ENCODE data around the gene FKBP2. TPM values are rescaled to one million over a fixed set of nuclear protein-coding genes. Genes with fewer than 3 reads are reported as not detected.

FKBP2 gene
- total RNA-seq, 5 donors from 2014 or later (not counting 1 experiment from before 2014, with no cell fraction given): 17.9 to 53.0 (median 42.9) TPM

GRCh38 chr11:64275031-64275800, 34.3 kb downstream of the FKBP2 start:
- H3K9me3 Mint-ChIP-seq: no peaks in the 10 kb centered on the region
- Histone ChIP-seq H3K27me3 (replicated peaks in 1 of 2; ENCODE audit: control insufficient read depth in 2 of 2, extremely low read depth in 1 of 2, insufficient read depth in 2 of 2, low read length in 1 of 2) (no peaks in the 10 kb centered on the region), H3K4me1 (ENCODE audit: control insufficient read depth in 1 of 2, extremely low read depth in 1 of 2, insufficient read depth in 2 of 2, low read length in 2 of 2) (peaks cover 0 to 19% of the 10 kb centered on the region in 2 experiments), H3K4me3 (ENCODE audit: control insufficient read depth in 1 of 2, extremely low read depth in 1 of 2, low read length in 1 of 2) (no peak overlapping the region), H3K36me3 (ENCODE audit: control insufficient read depth in 2 of 2, extremely low read depth in 1 of 2, insufficient read depth in 1 of 2, low read length in 1 of 2) (peaks cover 6 to 18% of the 10 kb centered on the region in 2 donors), H3K9me3 (no peaks in the 10 kb centered on the region), H3K27ac (ENCODE audit: low read length) (no peak overlapping the region)
- H3K4me3 Mint-ChIP-seq: no peak overlapping the region
- peaks cover 5 to 9% (median 7%) of the 10 kb centered on the region in 3 donors for H3K4me1 Mint-ChIP-seq
- H3K36me3 Mint-ChIP-seq: peaks cover 6% of the 10 kb centered on the region
- no peak for DNase-seq
- no peak overlapping the region for H3K27ac Mint-ChIP-seq
- ATAC-seq (replicated peaks in 1 of 4): no peak
- 99% methylated on average over 10 of the region's 15 CpGs for WGBS (ENCODE audit: insufficient coverage)
- no peaks in the 10 kb centered on the region for H3K27me3 Mint-ChIP-seq
- POLR2A ChIA-PET: interaction anchor here in 1 of 2 donors (0.7 kb wide), 1 partner anchor 9 kb away, joined by 6 read pairs; the partner anchor contains the start of gene BAD
- CTCF ChIA-PET: no interaction called here

GRCh38 chr11:64275841-64276240, 34.9 kb downstream of the FKBP2 start:
- Histone ChIP-seq H3K36me3 (ENCODE audit: control insufficient read depth in 2 of 2, extremely low read depth in 1 of 2, insufficient read depth in 1 of 2, low read length in 1 of 2) (peaks cover 6 to 18% of the 10 kb centered on the region in 2 donors), H3K27ac (ENCODE audit: low read length) (no peak overlapping the region), H3K27me3 (replicated peaks in 1 of 2; ENCODE audit: control insufficient read depth in 2 of 2, extremely low read depth in 1 of 2, insufficient read depth in 2 of 2, low read length in 1 of 2) (no peaks in the 10 kb centered on the region), H3K9me3 (no peaks in the 10 kb centered on the region), H3K4me1 (ENCODE audit: control insufficient read depth in 1 of 2, extremely low read depth in 1 of 2, insufficient read depth in 2 of 2, low read length in 2 of 2) (peaks cover 0 to 13% of the 10 kb centered on the region in 2 experiments), H3K4me3 (ENCODE audit: control insufficient read depth in 1 of 2, extremely low read depth in 1 of 2, low read length in 1 of 2) (no peak overlapping the region)
- H3K9me3 Mint-ChIP-seq: no peaks in the 10 kb centered on the region
- H3K4me1 Mint-ChIP-seq: peaks cover 4 to 6% (median 5%) of the 10 kb centered on the region in 3 donors
- ATAC-seq (replicated peaks in 1 of 4) (no peak), DNase-seq (no peak)
- no peak overlapping the region for H3K4me3 Mint-ChIP-seq
- WGBS (ENCODE audit: insufficient coverage): no CpG with 5 or more reads among the region's 2 CpGs
- ChIA-PET CTCF (no interaction called here), POLR2A (no interaction called here)
- H3K27me3 Mint-ChIP-seq: no peaks in the 10 kb centered on the region
- peaks cover 6% of the 10 kb centered on the region for H3K36me3 Mint-ChIP-seq
- H3K27ac Mint-ChIP-seq: no peak overlapping the region

- no peak overlapping the region for H3K27ac ChIP-seq (ENCODE audit: low read length)
- DNase-seq: no peak
- no peak for ATAC-seq (replicated peaks in 1 of 4)
- no peak overlapping the region for H3K27ac Mint-ChIP-seq
- H3K36me3 ChIP-seq (ENCODE audit: control insufficient read depth in 2 of 2, extremely low read depth in 1 of 2, insufficient read depth in 1 of 2, low read length in 1 of 2): peaks cover 6 to 18% of the 10 kb centered on the region in 2 donors
- H3K4me1 ChIP-seq (ENCODE audit: control insufficient read depth in 1 of 2, extremely low read depth in 1 of 2, insufficient read depth in 2 of 2, low read length in 2 of 2): peaks cover 0 to 7% of the 10 kb centered on the region in 2 experiments
- no peaks in the 10 kb centered on the region for H3K27me3 Mint-ChIP-seq
- no peak overlapping the region for H3K4me3 ChIP-seq (ENCODE audit: control insufficient read depth in 1 of 2, extremely low read depth in 1 of 2, low read length in 1 of 2)
- no peaks in the 10 kb centered on the region for H3K9me3 Mint-ChIP-seq
- H3K27me3 ChIP-seq (replicated peaks in 1 of 2; ENCODE audit: control insufficient read depth in 2 of 2, extremely low read depth in 1 of 2, insufficient read depth in 2 of 2, low read length in 1 of 2): no peaks in the 10 kb centered on the region
- WGBS (ENCODE audit: insufficient coverage): 95% methylated on average over 16 of the region's 17 CpGs
- POLR2A ChIA-PET: no interaction called here
- no peak overlapping the region for H3K4me3 Mint-ChIP-seq
- CTCF ChIA-PET: interaction anchor here in 1 of 2 donors (0.6 kb wide), 1 partner anchor 129 kb away, joined by 3 read pairs; no protein-coding TSS in a partner anchor
- peaks cover 2 to 8% (median 6%) of the 10 kb centered on the region in 3 donors for H3K4me1 Mint-ChIP-seq
- no peaks in the 10 kb centered on the region for H3K9me3 ChIP-seq
- H3K36me3 Mint-ChIP-seq: peaks cover 11% of the 10 kb centered on the region
Observed at GRCh38 chr11:64276653-64277431, 35.9 kb downstream of the FKBP2 start.

- no peak overlapping the region for H3K4me3 ChIP-seq (ENCODE audit: control insufficient read depth in 1 of 2, extremely low read depth in 1 of 2, low read length in 1 of 2)
- ChIA-PET POLR2A (no interaction called here), CTCF (interaction anchor here (0.7 to 0.9 kb wide), 2 partner anchors 69 to 93 kb away, joined by 4 read pairs; partner anchors contain the start of gene STIP1 (in 1 of the 2))
- no peak overlapping the region for H3K4me3 Mint-ChIP-seq
- no peaks in the 10 kb centered on the region for H3K9me3 ChIP-seq
- H3K36me3 Mint-ChIP-seq: peaks cover 11% of the 10 kb centered on the region
- no peak overlapping the region for H3K27ac ChIP-seq (ENCODE audit: low read length)
- H3K27me3 ChIP-seq (replicated peaks in 1 of 2; ENCODE audit: control insufficient read depth in 2 of 2, extremely low read depth in 1 of 2, insufficient read depth in 2 of 2, low read length in 1 of 2): no peaks in the 10 kb centered on the region
- H3K27ac Mint-ChIP-seq: no peak overlapping the region
- H3K4me1 ChIP-seq (ENCODE audit: control insufficient read depth in 1 of 2, extremely low read depth in 1 of 2, insufficient read depth in 2 of 2, low read length in 2 of 2): peaks cover 0 to 12% of the 10 kb centered on the region in 2 experiments
- ATAC-seq (replicated peaks in 1 of 4) (no peak), DNase-seq (no peak)
- peaks cover 2 to 25% of the 10 kb centered on the region in 2 donors for H3K36me3 ChIP-seq (ENCODE audit: control insufficient read depth in 2 of 2, extremely low read depth in 1 of 2, insufficient read depth in 1 of 2, low read length in 1 of 2)
- no peaks in the 10 kb centered on the region for H3K27me3 Mint-ChIP-seq
- peaks cover 10 to 14% (median 13%) of the 10 kb centered on the region in 3 donors for H3K4me1 Mint-ChIP-seq
- no peaks in the 10 kb centered on the region for H3K9me3 Mint-ChIP-seq
- WGBS (ENCODE audit: insufficient coverage): 87% methylated on average over 4 of the region's 8 CpGs
Observed at GRCh38 chr11:64278576-64279190, 37.8 kb downstream of the FKBP2 start.

- peaks cover 19 to 27% (median 25%) of the 10 kb centered on the region in 3 donors for H3K4me1 Mint-ChIP-seq
- H3K27ac Mint-ChIP-seq: no peak overlapping the region
- H3K27me3 ChIP-seq (replicated peaks in 1 of 2; ENCODE audit: control insufficient read depth in 2 of 2, extremely low read depth in 1 of 2, insufficient read depth in 2 of 2, low read length in 1 of 2): no peaks in the 10 kb centered on the region
- no peaks in the 10 kb centered on the region for H3K9me3 ChIP-seq
- no peak for ATAC-seq (replicated peaks in 1 of 4)
- H3K36me3 ChIP-seq (ENCODE audit: control insufficient read depth in 2 of 2, extremely low read depth in 1 of 2, insufficient read depth in 1 of 2, low read length in 1 of 2): peaks cover under 1 to 14% of the 10 kb centered on the region in 2 donors
- no peaks in the 10 kb centered on the region for H3K9me3 Mint-ChIP-seq
- 100% methylated on average over 4 of the region's 22 CpGs for WGBS (ENCODE audit: insufficient coverage)
- peaks cover 4 to 37% of the 10 kb centered on the region in 2 experiments for H3K4me1 ChIP-seq (ENCODE audit: control insufficient read depth in 1 of 2, extremely low read depth in 1 of 2, insufficient read depth in 2 of 2, low read length in 2 of 2)
- ChIA-PET CTCF (interaction anchor here (0.9 to 1.5 kb wide), 2 partner anchors 10 to 19 kb away, joined by 4 read pairs; no protein-coding TSS in a partner anchor), POLR2A (no interaction called here)
- no peak overlapping the region for H3K27ac ChIP-seq (ENCODE audit: low read length)
- H3K4me3 Mint-ChIP-seq: no peak overlapping the region
- no peak overlapping the region for H3K4me3 ChIP-seq (ENCODE audit: control insufficient read depth in 1 of 2, extremely low read depth in 1 of 2, low read length in 1 of 2)
- no peaks in the 10 kb centered on the region for H3K27me3 Mint-ChIP-seq
- H3K36me3 Mint-ChIP-seq: peaks cover 11% of the 10 kb centered on the region
- no peak for DNase-seq
Observed at GRCh38 chr11:64281957-64282770, 41.3 kb downstream of the FKBP2 start.
